Measurements from ENCODE around the gene KCNN3.

Gene KCNN3

DNA sequence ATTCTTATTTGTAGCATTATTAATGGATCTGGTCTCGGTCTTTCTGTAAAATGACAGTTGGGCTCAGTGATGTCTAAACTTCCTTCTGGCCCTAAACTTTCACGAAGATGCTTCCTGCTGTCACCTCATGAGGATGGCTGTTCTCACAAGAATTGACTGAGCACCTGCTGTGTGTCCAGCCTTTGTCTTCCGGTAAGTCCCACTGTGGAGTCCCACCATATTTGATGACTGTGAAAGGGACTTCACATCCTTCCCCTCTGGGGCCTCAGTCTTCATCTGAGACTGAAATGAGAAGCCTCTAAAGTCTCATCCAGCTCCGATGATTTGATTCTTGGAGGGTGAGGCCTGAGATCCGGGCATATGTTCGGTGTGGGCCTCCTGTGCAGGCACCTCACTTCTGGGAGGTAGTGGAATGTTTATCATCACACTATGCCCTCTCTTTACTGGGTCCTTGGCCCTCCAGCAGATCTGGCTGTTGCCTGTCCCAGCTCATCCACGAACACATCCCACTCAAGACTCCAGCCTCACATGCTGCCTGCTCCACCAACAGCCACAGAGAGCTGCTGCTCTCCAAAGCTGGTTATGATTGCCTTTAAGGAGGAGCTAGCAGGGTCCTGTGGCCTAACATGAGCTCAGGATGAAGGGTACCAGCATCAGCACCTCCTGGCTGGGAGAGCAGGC, 95.8 kb downstream of the KCNN3 start:
- DNase-seq, result no peak

- peak in 13 of 51 donors; percentile 13 to 54 (median 32) for DNase-seq
Observed at GRCh38 chr1:154773551-154773950, 96.5 kb downstream of the KCNN3 start.

GRCh38 chr1:154772606-154773506, 97.2 kb downstream of the KCNN3 start:
- DNase-seq, result no peak

- no peak for DNase-seq
Observed at GRCh38 chr1:154772056-154772455, 98.0 kb downstream of the KCNN3 start.

GRCh38 chr1:154770897-154771594, 99.0 kb downstream of the KCNN3 start:
- no peak for DNase-seq

- DNase-seq, result no peak
Observed at GRCh38 chr1:154769193-154769895, 100.7 kb downstream of the KCNN3 start.

DNA sequence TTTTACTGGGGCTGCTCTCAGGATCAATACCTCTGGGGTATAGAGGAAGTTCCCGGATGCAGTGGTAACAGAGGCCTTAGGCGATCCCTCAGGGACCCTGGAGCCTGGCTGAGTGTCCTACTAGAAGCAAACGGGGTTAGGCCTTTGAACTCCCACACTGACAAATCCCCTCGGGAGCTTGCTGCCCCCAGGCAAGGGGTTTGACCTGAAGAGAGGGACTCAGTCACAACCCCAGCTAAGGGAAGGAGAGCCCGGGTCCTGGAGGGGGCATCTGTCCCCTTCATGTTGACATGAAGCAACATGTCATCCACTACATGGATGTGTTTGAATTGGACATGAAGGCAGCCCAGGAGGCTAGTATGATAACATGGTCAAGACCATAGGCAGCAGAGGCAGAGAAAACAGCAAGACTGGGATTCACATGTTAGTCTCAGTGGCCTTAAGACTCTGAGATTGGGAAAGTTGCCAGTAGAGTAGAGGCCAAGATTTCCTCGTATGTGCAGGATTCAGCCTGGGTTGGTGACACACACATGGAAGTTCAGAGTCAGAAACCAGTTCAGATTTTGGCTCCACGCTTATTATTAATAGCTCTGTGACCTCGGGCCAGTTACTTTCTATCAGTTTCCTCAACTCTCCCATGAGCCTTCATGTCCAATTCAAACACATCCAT, 101.5 kb downstream of the KCNN3 start:
- DNase-seq, result no peak

DNA sequence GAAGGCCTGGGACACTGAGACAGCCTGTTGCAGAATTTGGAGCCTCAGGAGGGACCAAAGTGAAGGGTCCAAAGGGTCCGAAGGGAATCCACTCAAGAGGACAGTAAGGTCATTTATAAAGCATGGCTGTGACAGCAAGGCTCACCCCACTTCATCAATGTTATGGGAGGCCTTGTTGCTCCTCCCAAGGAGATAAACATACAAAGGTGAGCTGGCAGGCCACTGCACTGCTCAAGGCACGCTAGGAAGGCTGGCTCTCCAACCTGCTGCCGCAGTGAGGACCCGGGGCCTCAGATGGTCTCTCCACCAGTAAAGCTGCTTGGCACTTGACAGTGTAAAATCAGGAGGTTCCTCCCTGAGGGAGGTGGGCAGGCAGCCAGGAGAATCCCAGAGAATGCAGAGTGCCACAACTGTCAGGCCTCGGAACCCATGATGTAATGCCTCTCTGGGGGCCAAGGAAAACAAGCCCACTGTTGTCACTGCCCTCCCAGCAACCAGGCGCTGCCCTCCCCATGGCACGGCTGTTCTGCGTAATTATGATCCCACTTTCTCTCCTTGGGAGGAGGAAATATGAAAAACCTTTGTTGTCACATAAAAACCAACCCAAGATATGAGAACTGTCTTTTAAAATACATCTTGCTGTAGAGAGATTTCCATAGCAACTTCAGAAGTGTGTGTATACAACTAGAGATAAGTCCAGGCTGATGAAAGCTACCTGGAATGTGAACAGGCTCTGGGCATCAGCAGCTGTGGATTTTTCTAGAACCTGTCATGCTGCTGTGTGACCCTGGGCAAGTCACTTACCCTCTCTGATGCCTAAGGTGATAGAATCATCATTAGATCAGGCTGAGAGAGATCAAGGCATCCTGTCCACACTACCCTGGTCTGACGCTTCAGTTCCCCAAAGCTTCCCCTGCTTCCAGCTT, 102.5 kb downstream of the KCNN3 start:
- peak in 40 of 51 donors; percentile 15 to 85 (median 61) for DNase-seq

GRCh38 chr1:154765970-154766369, 104.1 kb downstream of the KCNN3 start:
- peak in 3 of 51 donors; percentile 13 to 26 (median 16) for DNase-seq

DNA sequence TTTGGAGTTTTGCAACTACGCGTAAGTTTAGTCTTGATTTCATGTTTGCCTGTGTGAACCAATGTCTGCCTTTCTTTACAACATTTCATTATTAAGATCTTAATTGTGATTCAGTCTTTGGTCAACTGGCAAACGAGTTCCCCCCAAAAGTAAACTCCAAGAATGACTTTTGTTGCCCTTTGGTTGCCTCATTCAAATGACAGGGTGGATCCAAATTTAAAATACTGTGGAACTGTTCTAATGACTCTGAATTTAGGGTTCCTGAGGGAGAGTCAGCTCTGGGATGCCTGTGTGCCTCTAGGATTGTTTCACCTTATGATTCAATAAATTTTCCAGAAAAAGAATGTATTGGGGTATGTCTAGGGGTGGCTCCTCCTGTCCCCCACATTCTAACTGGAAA, 105.3 kb downstream of the KCNN3 start:
- DNase-seq, result no peak

- DNase-seq, result no peak
Observed at GRCh38 chr1:154764181-154764580, 105.9 kb downstream of the KCNN3 start.

DNA sequence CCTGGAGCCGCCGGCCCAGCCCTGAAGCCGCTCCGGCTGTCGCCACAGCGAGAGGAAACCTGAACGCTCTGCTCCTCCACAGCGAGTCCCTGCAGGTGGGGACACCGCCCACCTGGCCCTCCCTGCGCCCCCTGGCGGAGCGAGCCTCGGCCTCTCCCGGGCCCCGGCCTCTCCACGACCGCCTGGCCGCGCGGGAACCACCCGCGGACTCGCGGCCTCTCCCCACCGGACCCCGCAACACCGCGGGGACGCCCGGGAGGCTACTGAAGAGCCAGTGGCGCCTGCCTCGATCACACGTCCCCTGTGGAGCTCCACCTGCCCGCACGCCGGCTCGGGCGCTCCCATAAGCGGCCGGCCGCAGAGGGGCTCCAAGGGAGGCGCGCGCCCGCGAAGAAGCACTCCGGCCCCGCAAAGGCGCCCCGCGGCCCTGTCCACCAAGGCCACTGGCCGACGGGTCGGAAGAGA, 109.6 kb downstream of the KCNN3 start:
- DNase-seq, result peak in 11 of 51 donors; percentile 13 to 47 (median 22)

DNA sequence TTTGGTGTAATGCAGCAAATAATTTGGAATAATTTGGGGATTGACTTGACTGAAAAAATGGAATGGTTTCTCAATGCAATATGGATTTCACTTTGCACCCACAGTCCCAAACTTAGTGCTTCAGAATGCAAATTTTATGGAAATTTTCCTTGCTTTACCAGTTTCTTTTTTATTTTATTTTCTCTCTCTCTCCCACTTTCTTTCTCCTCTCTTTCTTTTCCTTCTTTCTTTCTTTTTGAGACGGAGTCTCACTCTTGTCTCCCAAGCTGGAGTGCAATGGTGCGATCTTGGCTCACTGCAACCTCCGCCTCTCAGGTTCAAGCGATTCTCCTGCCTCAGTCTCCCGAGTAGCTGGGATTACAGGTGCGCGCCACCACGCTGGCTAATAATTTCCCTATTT, 110.3 kb downstream of the KCNN3 start:
- DNase-seq, result no peak

GRCh38 chr1:154759196-154759595, 110.9 kb downstream of the KCNN3 start:
- no peak for DNase-seq

GRCh38 chr1:154758346-154758745, 111.7 kb downstream of the KCNN3 start:
- no peak for DNase-seq

DNA sequence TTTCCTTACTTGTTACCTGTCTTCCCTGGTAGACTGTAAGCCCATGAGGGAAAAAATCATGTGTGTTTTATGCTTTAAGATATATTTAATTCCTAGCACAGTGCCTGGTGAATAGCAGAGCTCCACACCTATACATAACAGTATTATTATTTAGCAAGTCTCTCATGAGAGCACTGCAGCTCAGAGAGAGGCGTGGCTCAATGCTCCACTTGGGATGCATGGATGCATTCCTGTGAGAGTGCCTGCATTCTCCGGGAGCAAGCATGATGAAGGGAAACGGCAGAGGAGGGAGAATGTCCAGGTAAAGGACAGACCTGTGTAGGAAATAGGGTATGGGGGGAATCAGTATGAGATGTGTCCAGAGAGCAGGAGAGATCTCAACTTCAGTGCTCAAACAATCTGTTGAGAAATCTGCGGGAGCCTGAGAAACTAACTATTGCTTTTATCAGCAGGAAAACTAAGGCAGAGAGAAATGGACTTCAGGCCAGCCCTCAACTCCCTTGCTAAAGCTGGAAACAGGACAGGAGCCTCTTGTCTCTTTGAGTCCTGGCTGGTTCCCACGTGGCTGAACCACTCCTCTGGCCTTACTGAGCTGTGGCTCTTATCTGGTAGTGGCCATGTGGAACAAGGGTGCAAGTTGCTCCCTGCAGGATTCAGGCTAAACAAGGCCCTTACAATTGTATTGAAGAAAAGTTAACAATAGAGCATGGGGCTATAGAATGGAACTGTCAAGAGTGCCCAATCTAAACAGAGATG, 113.1 kb downstream of the KCNN3 start:
- no peak for DNase-seq

DNA sequence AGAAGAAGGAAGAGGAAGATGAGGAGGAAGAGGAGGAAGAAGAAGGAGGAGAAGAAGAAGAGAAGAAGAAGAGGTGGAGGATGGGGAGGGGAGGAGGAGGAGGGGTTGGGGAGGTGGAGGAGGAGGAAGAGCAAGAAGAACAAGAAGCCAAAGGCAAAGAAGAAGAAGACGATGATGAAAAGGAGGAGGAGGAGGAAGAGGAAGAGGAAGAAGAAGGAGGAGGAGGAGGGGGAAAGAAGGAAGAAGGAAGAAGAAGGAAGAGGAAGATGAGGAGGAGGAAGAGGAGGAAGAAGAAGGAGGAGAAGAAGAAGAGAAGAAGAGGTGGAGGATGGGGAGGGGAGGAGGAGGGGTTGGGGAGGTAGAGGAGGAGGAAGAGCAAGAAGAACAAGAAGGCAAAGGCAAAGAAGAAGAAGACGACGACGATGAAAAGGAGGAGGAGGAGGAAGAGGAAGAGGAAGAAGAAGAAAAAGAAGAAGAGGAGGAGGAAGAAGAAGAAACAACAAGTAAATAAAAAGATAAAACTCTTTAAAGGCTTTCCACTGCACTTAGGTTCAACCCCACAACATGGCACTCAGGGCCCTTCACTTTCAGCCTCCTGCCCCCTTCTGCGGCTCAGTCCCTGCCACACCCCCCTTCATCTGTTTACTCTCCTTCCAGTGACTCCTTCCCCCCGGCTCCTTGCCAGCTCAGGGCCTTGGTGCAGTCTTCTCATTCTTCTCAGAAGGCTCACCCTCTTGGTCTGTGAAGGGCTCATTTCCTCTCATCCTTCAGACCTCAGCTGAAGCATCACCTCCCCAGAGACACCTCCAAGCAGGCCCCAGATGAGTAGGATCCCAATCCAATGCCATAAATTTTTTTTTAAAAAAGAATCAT, 114.0 kb downstream of the KCNN3 start:
- DNase-seq, result no peak

DNA sequence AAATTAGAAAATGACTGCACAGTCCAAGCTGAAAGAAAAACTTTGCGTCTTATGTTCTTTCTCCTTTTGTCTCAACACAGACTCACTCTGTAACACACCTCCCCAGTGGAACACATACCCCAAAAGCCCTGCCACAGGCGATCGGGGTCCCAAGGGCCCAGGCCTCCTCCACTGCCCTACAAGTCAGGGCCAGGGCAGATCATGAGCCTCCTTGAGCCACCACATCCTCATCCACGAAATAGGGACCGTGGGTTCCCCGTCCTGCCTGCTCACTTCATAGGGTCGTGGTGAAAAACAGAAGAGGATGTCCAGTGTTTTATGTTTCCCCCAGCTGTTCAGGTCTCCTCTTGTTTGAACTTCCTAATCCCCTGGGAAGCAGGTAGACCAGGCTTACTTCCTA, 116.7 kb downstream of the KCNN3 start:
- DNase-seq, result no peak
